Spleen (tissue), 11 donors: ENCODE results near the gene CHRNA9. TPM values are rescaled to one million over a fixed set of nuclear protein-coding genes. Genes with fewer than 3 reads are reported as not detected.
A peak's percentile ranks its signal among the peaks of the same experiment; 100 is the strongest.

Experiments used
- DNase-seq: peaks from one replicate; pipeline ENCODE4 v3.0.0-alpha.2; 2020
- H3K27ac ChIP-seq, 8 donors: fragments of 200-600 bp; sonication (generic) in 7 of 8; 1 replicate in 4 of 8; 2 replicates in 4 of 8; pipeline versions ENCODE4 v1.5.0 to v1.8.0; 2016 to 2021; ENCODE audit warnings: inconsistent platforms in 4 of 8, mild to moderate bottlenecking in 4 of 8, moderate library complexity in 1 of 8
- H3K27me3 ChIP-seq, 7 donors: fragments of 200-600 bp; sonication (generic) in 6 of 7; replicated peaks in 1 of 7; 1 replicate in 4 of 7; 2 replicates in 3 of 7; pipeline versions ENCODE4 v1.5.0 to v1.8.0; 2016 to 2021; ENCODE audit warnings: inconsistent platforms in 3 of 7, mild to moderate bottlenecking in 1 of 7
- H3K36me3 ChIP-seq, 6 donors: fragments of 200-600 bp; sonication (generic) in 5 of 6; 1 replicate in 4 of 6; 2 replicates in 2 of 6; pipeline versions ENCODE4 v1.5.0 to v1.8.0; 2016 to 2021; ENCODE audit warnings: inconsistent platforms in 2 of 6
- H3K4me1 ChIP-seq, 6 donors: fragments of 200-600 bp; sonication (generic) in 5 of 6; 1 replicate in 3 of 6; 2 replicates in 3 of 6; pipeline versions ENCODE4 v1.5.0 to v1.8.0; 2016 to 2021; ENCODE audit warnings: inconsistent platforms in 3 of 6
- H3K4me3 ChIP-seq, 8 donors: fragments of 200-600 bp; sonication (generic) in 7 of 8; 1 replicate in 4 of 8; 2 replicates in 4 of 8; pipeline versions ENCODE4 v1.5.0 to v1.8.0; 2016 to 2021; ENCODE audit warnings: inconsistent platforms in 4 of 8, mild to moderate bottlenecking in 4 of 8, moderate library complexity in 2 of 8
- H3K9me3 ChIP-seq, 8 donors: fragments of 200-600 bp; sonication (generic) in 7 of 8; 1 replicate in 4 of 8; 2 replicates in 4 of 8; pipeline versions ENCODE4 v1.5.0 to v1.8.0; 2016 to 2021; ENCODE audit warnings: inconsistent platforms in 4 of 8
- CTCF ChIP-seq, 11 experiments: fragments of 200-600 bp in 7 of 11; fragments of 450-650 bp in 4 of 11; sonication (generic) in 4 of 11; IDR thresholded peaks in 8 of 11; conservative IDR thresholded peaks in 3 of 11; 1 replicate in 7 of 11; 2 replicates in 4 of 11; pipeline versions ENCODE4 v1.4.0 to v1.8.0; 2016 to 2021; ENCODE audit warnings: antibody characterized with exemption in 11 of 11, inconsistent platforms in 4 of 11, mild to moderate bottlenecking in 1 of 11
- POLR2A ChIP-seq, 3 donors: fragments of 450-650 bp; IDR thresholded peaks; one replicate each; pipeline ENCODE4 v1.5.1; 2017; ENCODE audit warnings: antibody characterized with exemption in 3 of 3, mild to moderate bottlenecking in 1 of 3
- POLR2AphosphoS5 ChIP-seq, 3 donors: sonication (generic); formaldehyde crosslinking; IDR thresholded peaks; one replicate each; pipeline ENCODE4 v1.5.1; 2017; ENCODE audit warnings: antibody characterized with exemption in 3 of 3
- WGBS, 5 donors: extraction: QIAGEN DNeasy Blood & Tissue Kit in 3 of 5; methylation state at CpG; one replicate each; pipeline versions ENCODE4 v1.1.5 to v1.1.7; 2013 to 2018; 5-methylcytosine and 5-hydroxymethylcytosine counted together
- intact Hi-C: fragments of 100-400 bp; cut with DNase I; formaldehyde crosslinking; loops from one replicate; pipeline ENCODE4 v1.15.0; 2023; ENCODE audit warnings: low total_unique reads
- polyA plus RNA-seq, 3 donors: library from polyadenylated mRNA; stranded (reverse); fragments of 200-250 nt; gene quantifications; one replicate each; pipeline ENCODE4 v1.2.1, GENCODE V29; 2013
- total RNA-seq, 7 donors: library from RNA; depleted of rRNA in 3 of 7; stranded (reverse); fragments of >200 nt in 3 of 7; fragmentation: NEBNext Ultra II Directional in 4 of 7; extraction: Animal tissue kit (Norgen Biotek cat#: 25700) in 4 of 7; gene quantifications; one replicate each; pipeline versions ENCODE4 v1.1.0 to v1.2.1, GENCODE V29; 2016 to 2021
- donor health status: healthy with polysubstance abuse.
- donor health status: DM: no; HTN: no; CAD: no; lungs with moderate emphysema.
- donor health status: DM: no; HTN: no; CAD: no.
- donor health status: Bipolar disorder and iron deficiency.
- donor health status: healthy.
- donor health status: DM: no; HTN: no; CAD: no.
- donor health status: DM: yes; HTN: yes; CAD: no.

The CHRNA9 gene
- total and polyA plus RNA-seq, 10 donors: 0.03 to 0.11 TPM; not detected in 8

GRCh38 chr4:40321574-40322275 is 13.4 kb upstream of the CHRNA9 start:
- intact Hi-C loops: loop anchor here (10.0 kb wide), 1 partner anchor 337 kb away; no protein-coding TSS in a partner anchor
- TF ChIP-seq POLR2A (IDR thresholded peaks at IDR 0.05) (no peak), POLR2AphosphoS5 (IDR thresholded peaks at IDR 0.05) (no peak), CTCF (IDR thresholded peaks at IDR 0.05 in 8 of 11, conservative IDR thresholded peaks at IDR 0.05 in 3 of 11) (no peak)
- 41 to 50% (median 49%) methylated on average over 7 of the region's 7 CpGs for WGBS, 5 donors
- DNase-seq: no peak
- no peaks in the 10 kb centered on the region for H3K27me3 ChIP-seq
- H3K4me1 ChIP-seq: peaks cover 5 to 35% (median 11%) of the 10 kb centered on the region in 6 donors
- no peaks in the 10 kb centered on the region for H3K9me3 ChIP-seq
- H3K36me3 ChIP-seq: no peaks in the 10 kb centered on the region
- H3K4me3 ChIP-seq: no peak overlapping the region
- no peak overlapping the region for H3K27ac ChIP-seq

GRCh38 chr4:40322811-40323210 is 12.3 kb upstream of the CHRNA9 start:
- Histone ChIP-seq H3K4me1 (peaks cover 2 to 37% (median 4%) of the 10 kb centered on the region in 6 donors), H3K4me3 (no peak overlapping the region), H3K36me3 (no peaks in the 10 kb centered on the region), H3K27me3 (no peaks in the 10 kb centered on the region), H3K9me3 (no peaks in the 10 kb centered on the region), H3K27ac (no peak overlapping the region)
- no peak for TF ChIP-seq POLR2A (IDR thresholded peaks at IDR 0.05)
- intact Hi-C loops: loop anchor here (10.0 kb wide), 1 partner anchor 338 kb away; no protein-coding TSS in a partner anchor
- 37 to 65% (median 50%) methylated on average over 4 of the region's 4 CpGs for WGBS, 5 donors
- DNase-seq: no peak

GRCh38 chr4:40323866-40324265 is 11.3 kb upstream of the CHRNA9 start:
- intact Hi-C loops: loop anchor here (10.0 kb wide), 1 partner anchor 339 kb away; no protein-coding TSS in a partner anchor
- TF ChIP-seq POLR2AphosphoS5 (IDR thresholded peaks at IDR 0.05) (no peak), POLR2A (IDR thresholded peaks at IDR 0.05) (no peak), CTCF (IDR thresholded peaks at IDR 0.05 in 8 of 11, conservative IDR thresholded peaks at IDR 0.05 in 3 of 11) (no peak)
- Histone ChIP-seq H3K36me3 (no peaks in the 10 kb centered on the region), H3K4me3 (no peak overlapping the region), H3K27me3 (no peaks in the 10 kb centered on the region), H3K9me3 (no peaks in the 10 kb centered on the region), H3K4me1 (peaks cover 2 to 37% (median 4%) of the 10 kb centered on the region in 6 donors), H3K27ac (no peak overlapping the region)
- 82 to 91% (median 86%) methylated on average over 2 of the region's 2 CpGs for WGBS, 5 donors
- no peak for DNase-seq

GRCh38 chr4:40325406-40326019 is 9.6 kb upstream of the CHRNA9 start:
- no peak overlapping the region for H3K4me3 ChIP-seq
- no peaks in the 10 kb centered on the region for H3K9me3 ChIP-seq
- H3K27ac ChIP-seq: no peak overlapping the region
- DNase-seq: no peak
- peak; percentile 71 to 87 (median 82) for TF ChIP-seq CTCF (IDR thresholded peaks at IDR 0.05 in 8 of 11, conservative IDR thresholded peaks at IDR 0.05 in 3 of 11)
- TF ChIP-seq POLR2A (IDR thresholded peaks at IDR 0.05): no peak
- peak in 1 of 3 donors; percentile 36 for TF ChIP-seq POLR2AphosphoS5 (IDR thresholded peaks at IDR 0.05)
- H3K27me3 ChIP-seq: no peaks in the 10 kb centered on the region
- 8 to 19% (median 12%) methylated on average over 2 of the region's 2 CpGs for WGBS, 5 donors
- no peaks in the 10 kb centered on the region for H3K36me3 ChIP-seq
- intact Hi-C loops: loop anchor here (10.0 kb wide), 1 partner anchor 341 kb away; no protein-coding TSS in a partner anchor
- H3K4me1 ChIP-seq: peaks cover 2 to 37% (median 4%) of the 10 kb centered on the region in 6 donors
